Activated T-cell treated with anti-CD3 and anti-CD28 coated beads, Interleukin-2, amount 50 U/mL, for 72 hours (primary cell): ENCODE measurements around the gene LAMA1. TPM values are rescaled to one million over a fixed set of nuclear protein-coding genes. Genes with fewer than 3 reads are reported as not detected.

Source experiments
- ATAC-seq, 2 donors: fragments of 150-1000 bp; cut with Tn5 transposase; replicated peaks in 1 of 2; 2 replicates each; pipeline ENCODE4 v1.10.0; 2021; ENCODE audit warnings: moderate library complexity in 2 of 2, mild to moderate bottlenecking in 1 of 2
- DNase-seq, 2 donors: peaks; one replicate each; pipeline ENCODE4 v3.0.0; 2021 to 2022; ENCODE audit warnings: mixed read lengths in 1 of 2
- H3K27ac Mint-ChIP-seq: one replicate; pipeline ENCODE4 v1.8.0; 2022; ENCODE audit warnings: mild to moderate bottlenecking, moderate library complexity, mixed read lengths
- H3K27me3 Mint-ChIP-seq: one replicate; pipeline ENCODE4 v1.8.0; 2022; ENCODE audit warnings: low read depth, mixed read lengths
- H3K36me3 Mint-ChIP-seq, 2 donors: one replicate each; pipeline ENCODE4 v1.8.0; 2022; ENCODE audit warnings: mixed read lengths in 2 of 2, mild to moderate bottlenecking in 1 of 2; ENCODE audit not compliant: insufficient read depth in 2 of 2
- H3K4me1 Mint-ChIP-seq: one replicate; pipeline ENCODE4 v1.8.0; 2022; ENCODE audit warnings: low read depth, mixed read lengths
- H3K4me3 Mint-ChIP-seq, 2 donors: one replicate each; pipeline ENCODE4 v1.8.0; 2022; ENCODE audit warnings: mild to moderate bottlenecking in 2 of 2, mixed read lengths in 2 of 2, moderate library complexity in 2 of 2
- H3K9me3 Mint-ChIP-seq, 2 donors: one replicate each; pipeline ENCODE4 v1.8.0; 2022; ENCODE audit warnings: mixed read lengths in 2 of 2
- total RNA-seq, 2 donors: library from RNA; stranded (reverse); gene quantifications; one replicate each; pipeline ENCODE4 v1.2.3, GENCODE V29; 2022

LAMA1 gene
- total RNA-seq, 2 donors from 2014 or later: not detected

GRCh38 chr18:6983366-6983765, 134.2 kb downstream of the LAMA1 start:
- Mint-ChIP-seq H3K9me3 (no peaks in the 10 kb centered on the region), H3K27me3 (no peaks in the 10 kb centered on the region), H3K27ac (no peak overlapping the region), H3K4me3 (no peak overlapping the region), H3K36me3 (no peaks in the 10 kb centered on the region), H3K4me1 (no peaks in the 10 kb centered on the region)
- DNase-seq: no peak
- no peak for ATAC-seq

GRCh38 chr18:6982398-6982797, 135.2 kb downstream of the LAMA1 start:
- no peak for ATAC-seq
- no peaks in the 10 kb centered on the region for H3K27me3 Mint-ChIP-seq

GRCh38 chr18:6980363-6980762, 137.2 kb downstream of the LAMA1 start:
- DNase-seq (no peak), ATAC-seq (no peak)
- Mint-ChIP-seq H3K27me3 (no peaks in the 10 kb centered on the region), H3K27ac (no peak overlapping the region), H3K9me3 (no peaks in the 10 kb centered on the region), H3K4me1 (no peaks in the 10 kb centered on the region), H3K4me3 (no peak overlapping the region), H3K36me3 (no peaks in the 10 kb centered on the region)

More at GRCh38 chr18:6982398-6982797, 135.2 kb downstream of the LAMA1 start:
- Mint-ChIP-seq H3K36me3 (no peaks in the 10 kb centered on the region), H3K27ac (no peak overlapping the region), H3K4me1 (no peaks in the 10 kb centered on the region), H3K9me3 (no peaks in the 10 kb centered on the region), H3K4me3 (no peak overlapping the region)
- DNase-seq: no peak

- Mint-ChIP-seq H3K36me3 (no peaks in the 10 kb centered on the region), H3K4me3 (no peak overlapping the region), H3K9me3 (no peaks in the 10 kb centered on the region), H3K4me1 (no peaks in the 10 kb centered on the region), H3K27ac (no peak overlapping the region), H3K27me3 (no peaks in the 10 kb centered on the region)
- ATAC-seq (no peak), DNase-seq (no peak)
Measured at GRCh38 chr18:6979954-6980353, 137.6 kb downstream of the LAMA1 start.

GRCh38 chr18:6976935-6977334, 140.7 kb downstream of the LAMA1 start:
- ATAC-seq (no peak), DNase-seq (no peak)
- Mint-ChIP-seq H3K27ac (no peak overlapping the region), H3K4me3 (no peak overlapping the region), H3K27me3 (no peaks in the 10 kb centered on the region), H3K9me3 (no peaks in the 10 kb centered on the region), H3K4me1 (no peaks in the 10 kb centered on the region), H3K36me3 (no peaks in the 10 kb centered on the region)

- H3K36me3 Mint-ChIP-seq: no peaks in the 10 kb centered on the region
- no peaks in the 10 kb centered on the region for H3K27me3 Mint-ChIP-seq
- H3K4me1 Mint-ChIP-seq: no peaks in the 10 kb centered on the region
- no peak overlapping the region for H3K4me3 Mint-ChIP-seq
- H3K27ac Mint-ChIP-seq: no peak overlapping the region
- DNase-seq (no peak), ATAC-seq (no peak)
- no peaks in the 10 kb centered on the region for H3K9me3 Mint-ChIP-seq
Measured at GRCh38 chr18:6975084-6975483, 142.5 kb downstream of the LAMA1 start.

GRCh38 chr18:6971823-6972478, 145.6 kb downstream of the LAMA1 start:
- ATAC-seq (no peak), DNase-seq (no peak)
- Mint-ChIP-seq H3K27ac (no peak overlapping the region), H3K4me3 (no peak overlapping the region), H3K36me3 (no peaks in the 10 kb centered on the region), H3K27me3 (no peaks in the 10 kb centered on the region), H3K9me3 (no peaks in the 10 kb centered on the region), H3K4me1 (no peaks in the 10 kb centered on the region)

- no peak for ATAC-seq
- no peaks in the 10 kb centered on the region for H3K4me1 Mint-ChIP-seq
- no peak for DNase-seq
- no peaks in the 10 kb centered on the region for H3K27me3 Mint-ChIP-seq
- H3K27ac Mint-ChIP-seq: no peak overlapping the region
- no peak overlapping the region for H3K4me3 Mint-ChIP-seq
- H3K9me3 Mint-ChIP-seq: peaks cover 2 to 6% of the 10 kb centered on the region in 2 donors
- no peaks in the 10 kb centered on the region for H3K36me3 Mint-ChIP-seq
Measured at GRCh38 chr18:6963452-6964097, 154.0 kb downstream of the LAMA1 start.

GRCh38 chr18:6962571-6963451, 154.8 kb downstream of the LAMA1 start:
- no peak for DNase-seq
- Mint-ChIP-seq H3K36me3 (no peaks in the 10 kb centered on the region), H3K27ac (no peak overlapping the region), H3K4me1 (no peaks in the 10 kb centered on the region), H3K9me3 (peaks cover 2 to 6% of the 10 kb centered on the region in 2 donors), H3K4me3 (no peak overlapping the region), H3K27me3 (no peaks in the 10 kb centered on the region)
- no peak for ATAC-seq

- ATAC-seq: no peak
- H3K27ac Mint-ChIP-seq: no peak overlapping the region
- no peak overlapping the region for H3K4me3 Mint-ChIP-seq
- no peaks in the 10 kb centered on the region for H3K36me3 Mint-ChIP-seq
- no peaks in the 10 kb centered on the region for H3K4me1 Mint-ChIP-seq
- DNase-seq: no peak
- H3K27me3 Mint-ChIP-seq: no peaks in the 10 kb centered on the region
- H3K9me3 Mint-ChIP-seq: peaks cover 2 to 6% of the 10 kb centered on the region in 2 donors
Measured at GRCh38 chr18:6961331-6961730, 156.3 kb downstream of the LAMA1 start.

- no peaks in the 10 kb centered on the region for H3K4me1 Mint-ChIP-seq
- no peaks in the 10 kb centered on the region for H3K36me3 Mint-ChIP-seq
- DNase-seq (no peak), ATAC-seq (no peak)
- H3K27me3 Mint-ChIP-seq: no peaks in the 10 kb centered on the region
- no peak overlapping the region for H3K27ac Mint-ChIP-seq
- H3K9me3 Mint-ChIP-seq: peaks cover 2 to 3% of the 10 kb centered on the region in 2 donors
- no peak overlapping the region for H3K4me3 Mint-ChIP-seq
Measured at GRCh38 chr18:6960656-6961055, 156.9 kb downstream of the LAMA1 start.

- no peak for DNase-seq
- Mint-ChIP-seq H3K4me1 (no peaks in the 10 kb centered on the region), H3K27me3 (no peaks in the 10 kb centered on the region), H3K27ac (no peak overlapping the region), H3K36me3 (no peaks in the 10 kb centered on the region), H3K9me3 (peaks cover 2 to 3% of the 10 kb centered on the region in 2 donors), H3K4me3 (no peak overlapping the region)
- no peak for ATAC-seq
Measured at GRCh38 chr18:6960124-6960523, 157.5 kb downstream of the LAMA1 start.

- Mint-ChIP-seq H3K27ac (no peak overlapping the region), H3K27me3 (no peaks in the 10 kb centered on the region), H3K36me3 (no peaks in the 10 kb centered on the region), H3K4me1 (no peaks in the 10 kb centered on the region), H3K4me3 (no peak overlapping the region), H3K9me3 (peaks cover 2 to 3% of the 10 kb centered on the region in 2 donors)
- no peak for ATAC-seq
- no peak for DNase-seq
Measured at GRCh38 chr18:6959110-6959509, 158.5 kb downstream of the LAMA1 start.
